DMS53 treated with DMSO at 0.1 percent for 48 hours (cell line): ENCODE data around the gene SLC39A11.
"Not testable (repeated sequence)": the region's sequence is repeated elsewhere in the genome, so short reads cannot be mapped to it uniquely, and the experiment has no call there.

ENCODE experiments used
- DNase-seq: peaks from one replicate; lab custom pipeline; 2025; ENCODE audit not compliant: unreplicated experiment; lab: John Stamatoyannopoulos, UW

SLC39A11 gene

GRCh38 chr17:73092523-73093135, at the start of gene SLC39A11:
SLC39A11 (minus strand) TSS chr17:73092688; CDS start chr17:73088764, 3,924 bp downstream.
- peak; percentile 96 for DNase-seq

GRCh38 chr17:73141411-73141810, 48.9 kb upstream of the SLC39A11 start:
- no peak for DNase-seq

DNA sequence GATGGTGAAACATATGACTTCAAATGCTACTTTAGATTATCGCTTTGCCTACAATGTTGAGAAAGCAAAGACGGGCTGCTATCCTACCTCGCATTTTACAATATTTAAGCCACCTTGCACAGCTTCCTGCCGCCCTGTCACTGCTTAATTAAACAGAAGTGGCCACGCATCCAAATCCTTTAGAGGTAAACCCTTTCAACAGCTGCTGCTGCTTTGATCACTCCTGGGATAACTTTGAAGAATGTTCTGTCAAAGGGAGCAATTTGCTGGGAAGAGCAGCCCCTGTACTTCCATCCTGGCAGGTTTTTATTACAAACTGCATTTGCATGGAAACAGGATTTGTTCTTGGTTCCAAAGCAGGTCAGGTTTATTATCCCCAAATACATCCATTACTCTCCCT, 48.1 kb upstream of the SLC39A11 start:
- no peak for DNase-seq

GRCh38 chr17:73139296-73139695, 46.8 kb upstream of the SLC39A11 start:
- DNase-seq: no peak

DNA sequence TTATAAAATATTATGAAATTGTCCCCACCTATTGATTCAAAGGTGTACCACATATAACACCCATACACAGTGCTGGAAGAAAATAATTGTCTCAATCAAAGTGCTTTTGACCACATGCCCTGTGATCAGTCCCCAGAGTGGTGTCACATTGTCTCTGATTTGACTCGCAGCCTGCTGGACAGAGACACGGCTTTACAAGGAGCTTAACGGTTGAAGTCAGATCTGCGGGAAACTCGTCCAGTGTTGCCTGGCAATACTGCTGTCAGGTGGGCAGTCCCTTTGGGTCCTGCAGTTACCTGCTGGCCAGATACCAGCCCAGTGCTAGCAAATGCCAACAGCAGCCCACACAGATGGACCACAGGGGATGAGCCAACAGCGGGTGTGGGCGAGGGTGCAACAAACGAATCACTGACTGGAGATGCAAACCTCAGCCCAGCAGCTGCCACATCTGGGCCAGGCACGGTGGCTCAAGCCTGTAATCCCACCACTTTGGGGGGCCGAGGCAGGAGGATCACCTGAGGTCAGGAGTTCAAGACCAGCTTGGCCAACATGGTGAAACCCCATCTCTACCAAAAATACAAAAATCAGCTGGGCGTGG, 46.2 kb upstream of the SLC39A11 start:
- DNase-seq: no peak

- no peak for DNase-seq
Observed at GRCh38 chr17:73137376-73137775, 44.9 kb upstream of the SLC39A11 start.

- no peak for DNase-seq
Observed at GRCh38 chr17:73135766-73136165, 43.3 kb upstream of the SLC39A11 start.

DNA sequence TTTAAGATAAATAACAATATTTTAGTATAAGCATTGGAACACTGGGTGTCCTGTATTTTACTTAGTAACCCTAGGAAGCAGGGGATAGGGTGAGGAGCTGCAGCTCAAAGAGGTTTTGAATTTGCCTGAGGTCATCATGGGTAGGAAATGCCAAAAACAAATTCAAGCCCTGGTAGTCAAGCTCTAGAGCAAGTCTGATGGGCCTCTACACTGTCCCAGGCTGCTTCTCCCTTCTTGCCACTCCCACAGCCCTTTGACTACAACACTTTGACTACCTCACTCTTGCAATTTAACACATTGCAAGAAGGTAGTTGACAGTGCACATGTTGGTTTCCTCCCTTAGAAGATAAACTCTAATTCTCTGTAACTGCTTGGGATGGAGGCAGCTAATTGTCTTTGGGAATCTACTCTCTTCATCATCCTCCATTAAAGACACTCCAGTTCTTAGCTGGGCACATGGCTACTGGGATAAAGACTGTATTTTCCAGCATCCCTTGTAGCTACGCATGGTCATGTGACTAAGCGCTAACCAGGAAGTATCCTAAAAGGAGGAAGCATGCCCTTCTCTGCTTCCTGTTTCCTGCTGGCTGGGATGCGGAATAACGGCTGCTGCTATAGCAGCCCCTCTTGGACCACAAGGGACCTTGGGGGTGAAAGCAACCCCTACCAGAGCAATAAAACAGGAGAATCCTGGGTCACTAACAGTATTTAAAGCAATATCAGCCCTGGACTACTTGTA, 41.6 kb upstream of the SLC39A11 start:
- DNase-seq: no peak

- no peak for DNase-seq
Observed at GRCh38 chr17:73132085-73132492, 39.6 kb upstream of the SLC39A11 start.

DNA sequence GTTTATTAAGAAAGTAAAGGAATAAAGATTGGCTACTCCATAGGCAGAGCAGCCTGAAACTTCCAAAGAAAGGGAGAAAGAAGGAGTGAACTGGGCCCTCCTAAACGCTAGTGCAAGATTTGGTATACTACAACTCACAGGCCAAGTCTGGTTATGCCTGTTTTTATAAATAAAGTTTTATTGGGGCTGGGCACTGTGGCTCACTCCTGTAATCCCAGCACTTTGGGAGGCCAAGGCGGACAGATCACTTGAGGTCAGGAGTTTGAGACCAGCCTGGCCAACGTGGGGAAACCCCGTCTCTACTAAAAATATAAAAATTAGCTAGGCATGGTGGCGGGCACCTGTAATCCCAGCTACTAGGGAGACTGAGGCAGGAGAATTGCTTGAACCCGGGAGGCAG, 39.0 kb upstream of the SLC39A11 start:
- DNase-seq: not testable (repeated sequence)

DNA sequence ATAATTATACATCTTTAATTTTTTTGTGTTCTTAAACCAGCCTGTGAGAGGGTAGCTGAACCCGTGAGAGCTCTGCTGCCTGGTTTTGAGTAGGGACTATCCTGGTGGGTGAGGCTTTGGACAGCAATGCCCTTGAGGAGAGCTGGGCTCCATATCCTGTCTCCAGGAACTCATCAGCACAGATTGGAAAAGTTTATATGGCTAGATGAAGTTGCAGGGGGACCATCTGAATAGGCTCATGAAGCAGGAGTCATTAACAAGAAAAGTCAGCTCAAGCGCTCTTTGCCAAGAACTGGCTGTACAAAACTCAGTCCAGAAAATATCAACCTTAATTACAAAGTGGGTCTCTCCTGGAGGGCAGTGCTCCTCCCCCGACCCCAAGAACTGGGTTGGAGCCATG, 38.5 kb upstream of the SLC39A11 start:
- no peak for DNase-seq

DNA sequence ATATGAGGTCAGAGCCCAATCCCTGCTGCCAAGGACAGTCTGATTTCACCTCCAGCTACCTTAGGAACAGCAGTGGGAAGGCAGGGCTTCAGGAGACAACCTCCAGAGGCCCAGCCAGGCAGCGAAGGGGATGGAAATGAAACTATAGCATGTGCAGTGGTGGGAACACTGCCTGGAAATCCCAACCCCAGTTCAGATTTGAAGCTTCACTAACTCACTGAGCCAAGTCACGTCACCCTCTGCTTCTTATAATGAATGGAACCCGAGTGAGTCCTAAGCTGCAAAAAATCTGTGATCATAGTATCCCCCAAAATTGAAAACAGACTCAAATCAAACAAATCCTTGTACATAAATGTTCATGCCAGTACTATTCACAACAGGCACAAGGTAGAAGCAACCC, 36.0 kb upstream of the SLC39A11 start:
- no peak for DNase-seq

DNA sequence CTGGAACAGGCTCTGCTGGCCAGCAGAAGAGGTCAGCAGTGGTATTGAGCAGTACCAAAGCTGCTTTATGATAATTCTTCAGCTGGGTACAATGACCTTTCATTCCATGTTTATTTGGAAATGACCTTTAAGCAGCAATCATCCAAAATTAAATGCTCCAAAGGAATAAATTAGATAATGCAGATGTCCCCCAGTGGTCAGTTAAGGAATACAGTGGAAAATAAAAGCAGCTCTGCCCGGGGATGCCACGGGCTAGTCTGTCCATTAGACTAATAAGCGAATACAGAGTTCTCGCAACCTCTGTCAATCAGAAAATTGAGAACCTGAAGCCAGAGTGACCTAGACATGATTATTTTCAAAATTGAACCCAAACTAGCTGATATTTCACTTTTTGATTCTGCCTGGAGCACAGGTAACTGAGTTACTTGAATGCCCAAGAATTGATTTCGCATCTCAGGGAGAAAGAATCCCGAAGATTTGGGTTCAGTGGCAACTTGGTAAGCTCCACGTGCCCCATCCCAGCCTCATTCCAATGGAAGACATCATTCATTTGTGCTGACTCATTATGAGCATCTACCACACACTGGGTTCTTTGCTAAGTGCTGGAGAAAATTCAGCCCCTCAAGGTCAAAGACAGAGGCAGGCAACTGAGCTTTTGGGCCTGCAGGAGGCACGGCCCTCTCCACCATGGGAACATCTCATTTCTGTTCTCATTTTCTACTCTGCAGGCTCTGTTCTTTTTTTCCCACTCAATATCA, 34.4 kb upstream of the SLC39A11 start:
- no peak for DNase-seq

DNA sequence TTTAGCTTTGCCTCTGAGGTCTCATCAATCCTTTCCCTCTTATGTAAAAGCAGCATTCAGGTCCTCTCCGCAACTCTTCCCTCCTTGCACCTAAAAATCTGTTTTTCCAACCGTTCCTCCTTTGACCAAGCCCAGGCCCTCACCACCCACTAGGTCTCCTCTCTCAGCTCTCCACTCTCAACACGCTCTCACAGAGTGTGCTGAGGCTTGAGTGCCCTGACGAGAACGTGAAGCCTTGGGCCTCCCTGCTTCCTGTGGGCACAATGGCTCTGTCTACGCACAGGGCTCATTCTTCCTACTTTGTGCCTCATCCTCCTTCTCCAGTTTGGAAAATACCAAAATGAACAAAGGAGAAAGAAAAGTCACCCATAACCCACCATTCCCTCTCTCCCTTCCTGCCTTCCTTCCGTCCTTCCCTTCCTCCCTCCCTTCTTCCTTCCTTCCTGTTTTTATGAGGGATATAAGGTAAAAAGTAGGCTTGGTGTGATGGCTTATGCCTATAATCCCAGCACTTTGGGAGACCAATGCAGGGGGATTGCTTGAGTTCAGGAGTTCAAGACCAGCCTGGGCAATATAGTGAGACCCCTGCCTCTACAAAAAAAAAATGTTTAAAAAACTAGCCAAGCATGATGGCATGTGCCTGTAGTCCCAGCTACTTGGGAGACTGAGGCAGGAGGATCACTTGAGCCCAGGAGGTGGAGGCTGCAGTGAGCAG, 31.3 kb upstream of the SLC39A11 start:
- DNase-seq: no peak

- DNase-seq: no peak
Observed at GRCh38 chr17:73122953-73123605, 30.6 kb upstream of the SLC39A11 start.

DNA sequence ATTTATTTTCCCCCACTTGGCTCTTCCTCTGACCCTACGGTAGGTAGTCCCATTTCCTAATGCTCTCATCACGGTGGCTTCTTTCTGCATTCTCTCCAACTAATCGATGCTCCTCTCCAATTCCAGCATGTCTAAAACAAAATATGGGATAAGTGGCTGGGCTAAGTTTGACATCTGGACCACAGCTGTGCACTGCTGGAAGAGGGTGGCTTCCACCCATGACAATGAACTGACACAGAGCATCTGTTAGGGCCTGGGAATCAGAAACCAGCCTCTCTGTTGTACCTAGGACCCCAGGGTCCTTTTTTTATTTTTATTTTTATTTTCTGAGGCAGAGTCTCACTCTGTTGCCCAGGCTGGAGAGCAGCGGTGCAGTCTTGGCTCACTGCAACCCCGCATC, 29.0 kb upstream of the SLC39A11 start:
- DNase-seq: no peak

GRCh38 chr17:73119631-73120030, 27.1 kb upstream of the SLC39A11 start:
- no peak for DNase-seq

DNA sequence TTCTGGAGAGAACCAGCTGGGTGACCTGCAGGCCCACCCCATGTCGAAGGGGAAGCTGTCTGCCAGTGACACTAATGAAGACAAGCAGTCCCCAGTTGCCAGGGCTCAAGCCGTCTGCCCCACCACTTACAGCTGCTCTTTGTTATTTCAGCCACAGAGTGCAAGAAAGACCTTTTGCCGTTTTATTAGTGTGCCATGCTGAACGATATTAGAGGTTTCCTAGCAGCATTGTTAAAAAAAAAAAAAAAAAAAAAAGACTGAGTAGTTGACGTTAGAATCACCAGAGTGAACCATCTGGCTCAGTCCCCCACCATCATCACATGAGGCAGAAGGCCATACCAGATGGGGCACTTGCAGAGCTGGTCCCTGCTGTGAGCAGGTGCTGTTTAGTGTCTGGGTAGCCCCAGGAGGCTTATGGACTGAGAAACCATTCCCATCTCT, 26.5 kb upstream of the SLC39A11 start:
- DNase-seq: no peak

GRCh38 chr17:73118139-73118538, 25.7 kb upstream of the SLC39A11 start:
- DNase-seq: no peak

GRCh38 chr17:73112246-73112645, 19.8 kb upstream of the SLC39A11 start:
- no peak for DNase-seq
